A549 treated with ZK216348 at 1 μM for 4 hours (cell line): ENCODE measurements around the gene XRCC2. TPM values are rescaled to one million over a fixed set of nuclear protein-coding genes. Genes with fewer than 3 reads are reported as not detected.

Experiments used
- total RNA-seq: library from RNA; stranded (reverse); fragments of 200-300 nt; extraction: Qiagen RNA extraction; gene quantifications from 5 replicates; pipeline ENCODE4 v1.2.3, GENCODE V29; 2022; ENCODE audit warnings: low read depth

Gene XRCC2
- total RNA-seq, result 3.0 to 5.9 TPM (median 4.5 TPM) in 5 replicates

GRCh38 chr7:152675759-152676636 is at the start of gene XRCC2:
Gene XRCC2, minus strand, starts transcription at chr7:152676141. Its CDS starts 62 bp downstream, at chr7:152676079.

Other genes with a start within 250 kb of the XRCC2 start
- gene KMT2C, start 240.1 kb downstream of the XRCC2 start, total RNA-seq, result 7.6 to 10.3 TPM (median 9.2 TPM) in 5 replicates
- gene ACTR3B, start 83.6 kb upstream of the XRCC2 start, total RNA-seq, result 10.0 to 12.6 TPM (median 11.5 TPM) in 5 replicates